H9 (cell line): ENCODE results near the gene OR10G2. TPM values are rescaled to one million over a fixed set of nuclear protein-coding genes. Genes with fewer than 3 reads are reported as not detected.

Source experiments
- DNase-seq: peaks from one replicate; pipeline ENCODE4 v3.0.0-alpha.2; 2017
- H2AFZ ChIP-seq: one replicate; pipeline ENCODE4 v1.6.1; 2013; ENCODE audit warnings: mild to moderate bottlenecking, low read length, control low read depth, moderate library complexity
- H2AK5ac ChIP-seq: 2 replicates; pipeline ENCODE4 v1.6.1; 2013; ENCODE audit warnings: low read length, control low read depth, mixed read lengths; ENCODE audit not compliant: insufficient read length
- H2BK120ac ChIP-seq: one replicate; pipeline ENCODE4 v1.6.1; 2013; ENCODE audit warnings: low read depth, mild to moderate bottlenecking, low read length, control low read depth, inconsistent platforms; ENCODE audit not compliant: poor library complexity, severe bottlenecking
- H2BK12ac ChIP-seq: 2 replicates; pipeline ENCODE4 v1.6.1; 2013; ENCODE audit warnings: low read length, control low read depth, mixed read lengths, low read depth; ENCODE audit not compliant: insufficient read length
- H2BK15ac ChIP-seq: 2 replicates; pipeline ENCODE4 v1.6.1; 2013; ENCODE audit warnings: low read depth, low read length, control low read depth
- H2BK20ac ChIP-seq: one replicate; pipeline ENCODE4 v1.6.1; 2013; ENCODE audit warnings: low read depth, mild to moderate bottlenecking, low read length, control low read depth, inconsistent platforms; ENCODE audit not compliant: poor library complexity, severe bottlenecking
- H2BK5ac ChIP-seq: 2 replicates; pipeline ENCODE4 v1.6.1; 2013; ENCODE audit warnings: low read length, control low read depth, mixed read lengths; ENCODE audit not compliant: insufficient read length
- H3K14ac ChIP-seq: 2 replicates; pipeline ENCODE4 v1.6.1; 2013; ENCODE audit warnings: low read length, control low read depth; ENCODE audit not compliant: insufficient read depth
- H3K18ac ChIP-seq: 2 replicates; pipeline ENCODE4 v1.6.1; 2013; ENCODE audit warnings: low read depth, mild to moderate bottlenecking, mixed read lengths, low read length, control low read depth; ENCODE audit not compliant: insufficient read length
- H3K23ac ChIP-seq: 2 replicates; pipeline ENCODE4 v1.6.1; 2013; ENCODE audit warnings: low read length, control low read depth, mixed read lengths, low read depth; ENCODE audit not compliant: insufficient read length
- H3K23me2 ChIP-seq: 2 replicates; pipeline ENCODE4 v1.6.1; 2013; ENCODE audit warnings: low read depth, mild to moderate bottlenecking, mixed read lengths, low read length, control low read depth; ENCODE audit not compliant: insufficient read length, poor library complexity, severe bottlenecking
- H3K27ac ChIP-seq: 2 replicates; pipeline ENCODE4 v1.5.1; 2013; ENCODE audit warnings: low read length, control low read depth, mixed read lengths, low read depth; ENCODE audit not compliant: insufficient read length
- H3K27me3 ChIP-seq: 2 replicates; pipeline ENCODE4 v1.6.1; 2013; ENCODE audit warnings: low read length, control low read depth, inconsistent platforms; ENCODE audit not compliant: insufficient read depth
- H3K4ac ChIP-seq: 2 replicates; pipeline ENCODE4 v1.6.1; 2013; ENCODE audit warnings: low read depth, mild to moderate bottlenecking, control low read depth, inconsistent platforms, low read length, moderate library complexity
- H3K4me1 ChIP-seq: 2 replicates; pipeline ENCODE4 v1.6.1; 2013; ENCODE audit warnings: low read length, control low read depth, inconsistent platforms; ENCODE audit not compliant: insufficient read depth
- H3K4me2 ChIP-seq: 2 replicates; pipeline ENCODE4 v1.6.1; 2013; ENCODE audit warnings: low read length, control low read depth, mixed read lengths; ENCODE audit not compliant: insufficient read length, insufficient read depth
- H3K56ac ChIP-seq: 2 replicates; pipeline ENCODE4 v1.6.1; 2013; ENCODE audit warnings: low read depth, mild to moderate bottlenecking, mixed read lengths, low read length, control low read depth; ENCODE audit not compliant: insufficient read length
- H3K79me1 ChIP-seq: 2 replicates; pipeline ENCODE4 v1.6.1; 2013; ENCODE audit warnings: low read depth, mild to moderate bottlenecking, moderate library complexity, low read length, control low read depth, inconsistent platforms; ENCODE audit not compliant: insufficient read depth, poor library complexity, severe bottlenecking
- H3K79me2 ChIP-seq: 2 replicates; pipeline ENCODE4 v1.6.1; 2013; ENCODE audit warnings: low read length, control low read depth, inconsistent platforms; ENCODE audit not compliant: insufficient read depth
- H3K9ac ChIP-seq: 2 replicates; pipeline ENCODE4 v1.6.1; 2013; ENCODE audit warnings: low read length, control low read depth, mixed read lengths; ENCODE audit not compliant: insufficient read length; ENCODE audit errors: extremely low read depth
- H3K9me3 ChIP-seq: one replicate; pipeline ENCODE4 v1.6.1; 2013; ENCODE audit warnings: low read depth, low read length, inconsistent platforms; ENCODE audit not compliant: control insufficient read depth
- H3T11ph ChIP-seq: one replicate; pipeline ENCODE4 v1.6.1; 2013; ENCODE audit warnings: mild to moderate bottlenecking, low read length, control low read depth, inconsistent platforms
- H4K20me1 ChIP-seq: one replicate; pipeline ENCODE4 v1.6.1; 2013; ENCODE audit not compliant: control insufficient read depth, insufficient read length, insufficient read depth
- H4K5ac ChIP-seq: 2 replicates; pipeline ENCODE4 v1.6.1; 2013; ENCODE audit warnings: low read depth, mild to moderate bottlenecking, mixed read lengths, low read length, control low read depth; ENCODE audit not compliant: insufficient read length
- H4K8ac ChIP-seq: replicated peaks from 2 replicates; pipeline ENCODE4 v1.6.1; 2013; ENCODE audit warnings: low read length, control low read depth, mixed read lengths, low read depth; ENCODE audit not compliant: insufficient read length
- H4K91ac ChIP-seq: 2 replicates; pipeline ENCODE4 v1.6.1; 2013; ENCODE audit warnings: low read depth, mild to moderate bottlenecking, moderate library complexity, mixed read lengths, low read length, control low read depth; ENCODE audit not compliant: insufficient read length
- H3K27ac Mint-ChIP-seq, 3 experiments: 2 replicates in 2 of 3; 3 replicates in 1 of 3; pipeline ENCODE4 v1.8.0; 2020 to 2021; ENCODE audit warnings: mixed read lengths in 3 of 3, mild to moderate bottlenecking in 1 of 3, moderate library complexity in 1 of 3
- H3K27me3 Mint-ChIP-seq: 2 replicates; pipeline ENCODE4 v1.8.0; 2021; ENCODE audit warnings: low read depth, mild to moderate bottlenecking, moderate library complexity, mixed read lengths
- H3K36me3 Mint-ChIP-seq, 3 experiments: 2 replicates in 2 of 3; 3 replicates in 1 of 3; pipeline ENCODE4 v1.8.0; 2020 to 2021; ENCODE audit warnings: low read depth in 3 of 3, mixed read lengths in 3 of 3; ENCODE audit not compliant: insufficient read depth in 1 of 3
- H3K4me1 Mint-ChIP-seq, 2 experiments: 2 replicates each; pipeline ENCODE4 v1.8.0; 2020; ENCODE audit warnings: mixed read lengths in 2 of 2
- H3K4me3 Mint-ChIP-seq, 2 experiments: 2 replicates in 1 of 2; 3 replicates in 1 of 2; pipeline ENCODE4 v1.8.0; 2020 to 2021; ENCODE audit warnings: mild to moderate bottlenecking in 2 of 2, mixed read lengths in 2 of 2, moderate library complexity in 1 of 2
- H3K9me3 Mint-ChIP-seq, 2 experiments: 2 replicates in 1 of 2; 3 replicates in 1 of 2; pipeline ENCODE4 v1.8.0; 2020; ENCODE audit warnings: mild to moderate bottlenecking in 2 of 2, mixed read lengths in 2 of 2, moderate library complexity in 1 of 2
- CTCF ChIP-seq: fragments of 200-600 bp; sonication (generic); conservative IDR thresholded peaks from 3 replicates; pipeline ENCODE4 v1.8.0; 2021; ENCODE audit warnings: antibody characterized with exemption, mild to moderate bottlenecking
- WGBS: extraction: QIAGEN DNeasy Blood & Tissue Kit; methylation state at CpG from one replicate; pipeline ENCODE4 v1.1.7; 2013; ENCODE audit warnings: missing lambda C conversion rate, low lambda C conversion rate, mixed read lengths; ENCODE audit not compliant: insufficient read length; ENCODE audit errors: extremely low coverage; 5-methylcytosine and 5-hydroxymethylcytosine counted together
- total RNA-seq: library from RNA; stranded (reverse); gene quantifications from 2 replicates; pipeline ENCODE4 v1.2.1, GENCODE V29; 2021

OR10G2 gene
- total RNA-seq, 1 experiment from 2014 or later: not detected

GRCh38 chr14:21656980-21657379 lies 22.2 kb upstream of the OR10G2 start:
- no peak for TF ChIP-seq CTCF
- Histone ChIP-seq H3K27ac (no peak overlapping the region), H3K23ac (no peak overlapping the region), H2AK5ac (no peak overlapping the region), H3K79me2 (no peaks in the 10 kb centered on the region), H4K8ac (no peak overlapping the region), H2BK20ac (no peak overlapping the region), H3K14ac (no peak overlapping the region), H3K56ac (no peak overlapping the region), H2AFZ (no peak overlapping the region), H3K18ac (no peak overlapping the region), H4K20me1 (no peaks in the 10 kb centered on the region), H3K79me1 (no peaks in the 10 kb centered on the region), H2BK120ac (no peak overlapping the region), H3K4ac (no peak overlapping the region), H4K91ac (no peak overlapping the region), H3K27me3 (no peaks in the 10 kb centered on the region), H3K4me2 (no peak overlapping the region), H2BK12ac (no peak overlapping the region), H3K9ac (no peak overlapping the region), H3T11ph (no peak overlapping the region), H2BK15ac (no peak overlapping the region), H2BK5ac (no peak overlapping the region), H4K5ac (no peak overlapping the region), H3K9me3 (no peaks in the 10 kb centered on the region), H3K23me2 (no peaks in the 10 kb centered on the region), H3K4me1 (peaks cover 4% of the 10 kb centered on the region; the same call in 1 of the 2 replicates)
- no peaks in the 10 kb centered on the region; a peak in 1 of 5 replicates for H3K9me3 Mint-ChIP-seq
- DNase-seq: no peak
- no CpG with 5 or more reads among the region's 1 CpG for WGBS
- no peaks in the 10 kb centered on the region for H3K36me3 Mint-ChIP-seq
- H3K4me3 Mint-ChIP-seq: no peak overlapping the region
- peaks cover 5 to 8% of the 10 kb centered on the region in 2 experiments for H3K4me1 Mint-ChIP-seq
- H3K27ac Mint-ChIP-seq: no peak overlapping the region
- H3K27me3 Mint-ChIP-seq: peaks cover 3% of the 10 kb centered on the region
